HFF-Myc (cell line): ENCODE data around the gene SEPTIN7.

Experiments
- DNase-seq: peaks from one replicate; pipeline ENCODE4 v3.0.0-alpha.2; 2011; ENCODE audit warnings: low read depth; ENCODE audit errors: extremely low read depth
- H3K4me3 ChIP-seq: replicated peaks from 2 replicates; pipeline ENCODE4 v1.5.1; 2011; ENCODE audit warnings: low read depth, mild to moderate bottlenecking, control low read depth, low read length
- CTCF ChIP-seq: IDR thresholded peaks from 2 replicates; pipeline ENCODE4 v1.5.1; 2012; ENCODE audit warnings: mild to moderate bottlenecking, low read depth, low read length, control low read depth; ENCODE audit errors: missing control alignments

SEPTIN7 gene

GRCh38 chr7:35785250-35785649, 15.6 kb upstream of the SEPTIN7 start:
- no peak for TF ChIP-seq CTCF
- no peak for DNase-seq
- H3K4me3 ChIP-seq, result no peak overlapping the region

GRCh38 chr7:35787925-35788324, 12.9 kb upstream of the SEPTIN7 start:
- H3K4me3 ChIP-seq, result no peak overlapping the region
- DNase-seq, result no peak
- no peak for TF ChIP-seq CTCF

GRCh38 chr7:35792472-35792871, 8.4 kb upstream of the SEPTIN7 start:
- no peak for DNase-seq
- TF ChIP-seq CTCF, result no peak
- H3K4me3 ChIP-seq, result no peak overlapping the region

- no peak for TF ChIP-seq CTCF
- no peak for DNase-seq
- no peak overlapping the region for H3K4me3 ChIP-seq
These were observed 7.9 kb upstream of the SEPTIN7 start for GRCh38 chr7:35792873-35793489.

GRCh38 chr7:35797311-35797710, 3.5 kb upstream of the SEPTIN7 start:
- no peak for DNase-seq

GRCh38 chr7:35799846-35800717, 775 bp upstream of the SEPTIN7 start:
- DNase-seq, result peak; percentile 61
- TF ChIP-seq CTCF, result no peak
- peak overlapping the region; percentile 86 for H3K4me3 ChIP-seq

More at GRCh38 chr7:35797311-35797710, 3.5 kb upstream of the SEPTIN7 start:
- TF ChIP-seq CTCF, result no peak
- no peak overlapping the region for H3K4me3 ChIP-seq
